WI38 (cell line): ENCODE data around the gene PAQR8.
"Not testable (repeated sequence)": the region's sequence is repeated elsewhere in the genome, so short reads cannot be mapped to it uniquely, and the experiment has no call there.

ENCODE experiments used
- H3K4me3 ChIP-seq: 2 replicates; pipeline ENCODE4 v1.5.1; 2011; ENCODE audit warnings: low read depth, mild to moderate bottlenecking, control low read depth, low read length
- TF ChIP-seq, protein P1 (sequence below): IDR thresholded peaks from 2 replicates; pipeline ENCODE4 v1.5.1; 2012; ENCODE audit warnings: low read depth, mild to moderate bottlenecking, control low read depth, low read length

The PAQR8 gene

DNA sequence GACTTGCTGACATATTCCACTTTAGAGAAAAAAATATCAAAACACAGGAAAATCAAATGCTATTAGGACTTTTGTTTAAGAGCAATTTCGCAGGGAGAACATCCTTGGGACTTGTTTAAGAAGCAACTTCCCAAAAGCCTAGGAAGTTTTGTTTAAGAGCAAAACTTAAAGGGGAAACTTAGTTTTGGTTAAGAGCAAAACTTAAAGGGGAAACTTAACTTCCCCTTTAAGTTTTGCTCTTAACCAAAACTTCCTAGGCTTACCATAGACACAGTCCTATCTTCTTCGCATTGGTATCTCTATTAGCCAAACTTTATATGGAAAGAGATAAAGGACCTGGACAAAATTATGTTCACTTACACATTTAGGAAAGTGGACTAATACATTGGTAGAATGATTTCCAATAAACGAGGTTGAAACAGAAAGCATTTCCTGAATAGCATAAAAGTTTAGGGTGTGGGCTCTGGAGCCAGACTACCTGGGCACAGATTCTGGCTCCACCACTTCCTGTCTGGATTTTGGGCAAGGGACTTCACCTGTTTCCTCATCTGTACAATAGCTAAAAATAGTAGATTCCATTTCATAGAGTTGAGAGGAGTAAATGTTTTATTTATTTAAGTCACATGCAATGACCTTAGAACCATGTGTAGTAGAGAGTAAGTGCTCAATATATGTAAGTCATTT is 15.7 kb downstream of the PAQR8 start:
- TF ChIP-seq, protein P1, sequence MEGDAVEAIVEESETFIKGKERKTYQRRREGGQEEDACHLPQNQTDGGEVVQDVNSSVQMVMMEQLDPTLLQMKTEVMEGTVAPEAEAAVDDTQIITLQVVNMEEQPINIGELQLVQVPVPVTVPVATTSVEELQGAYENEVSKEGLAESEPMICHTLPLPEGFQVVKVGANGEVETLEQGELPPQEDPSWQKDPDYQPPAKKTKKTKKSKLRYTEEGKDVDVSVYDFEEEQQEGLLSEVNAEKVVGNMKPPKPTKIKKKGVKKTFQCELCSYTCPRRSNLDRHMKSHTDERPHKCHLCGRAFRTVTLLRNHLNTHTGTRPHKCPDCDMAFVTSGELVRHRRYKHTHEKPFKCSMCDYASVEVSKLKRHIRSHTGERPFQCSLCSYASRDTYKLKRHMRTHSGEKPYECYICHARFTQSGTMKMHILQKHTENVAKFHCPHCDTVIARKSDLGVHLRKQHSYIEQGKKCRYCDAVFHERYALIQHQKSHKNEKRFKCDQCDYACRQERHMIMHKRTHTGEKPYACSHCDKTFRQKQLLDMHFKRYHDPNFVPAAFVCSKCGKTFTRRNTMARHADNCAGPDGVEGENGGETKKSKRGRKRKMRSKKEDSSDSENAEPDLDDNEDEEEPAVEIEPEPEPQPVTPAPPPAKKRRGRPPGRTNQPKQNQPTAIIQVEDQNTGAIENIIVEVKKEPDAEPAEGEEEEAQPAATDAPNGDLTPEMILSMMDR = no peak
- H3K4me3 ChIP-seq = no peak overlapping the region

GRCh38 chr6:52381249-52381648 is 19.3 kb downstream of the PAQR8 start:
- TF ChIP-seq, protein P1 = no peak
- H3K4me3 ChIP-seq = no peak overlapping the region

- H3K4me3 ChIP-seq = no peak overlapping the region
- TF ChIP-seq, protein P1 = no peak
Observed at GRCh38 chr6:52384145-52384766, 22.3 kb downstream of the PAQR8 start.

DNA sequence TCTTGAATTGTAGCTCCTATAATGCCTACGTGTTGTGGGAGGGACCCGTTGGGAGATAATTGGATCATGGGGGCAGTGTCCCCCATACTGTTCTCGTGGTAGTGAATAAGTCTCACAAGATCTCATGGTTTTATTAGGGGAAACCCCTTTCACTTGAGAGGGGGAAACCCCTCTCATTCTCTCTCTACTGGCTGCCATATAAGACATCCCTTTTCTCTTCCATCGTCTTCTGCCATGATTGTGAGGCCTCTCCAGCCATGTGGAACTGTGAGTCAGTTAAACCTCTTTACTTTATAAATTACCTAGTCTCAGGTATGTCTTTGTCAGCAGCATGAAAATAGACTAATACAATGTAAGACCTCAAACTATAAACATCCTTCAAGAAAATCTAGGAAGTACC is 23.1 kb downstream of the PAQR8 start:
- no peak overlapping the region for H3K4me3 ChIP-seq
- TF ChIP-seq, protein P1 = no peak

- H3K4me3 ChIP-seq = not testable (repeated sequence)
Observed at GRCh38 chr6:52388119-52388518, 26.2 kb downstream of the PAQR8 start.

- TF ChIP-seq, protein P1 = no peak
- H3K4me3 ChIP-seq = no peak overlapping the region
Observed at GRCh38 chr6:52388790-52389189, 26.8 kb downstream of the PAQR8 start.

GRCh38 chr6:52389264-52389625 is 27.3 kb downstream of the PAQR8 start:
- TF ChIP-seq, protein P1 = no peak
- no peak overlapping the region for H3K4me3 ChIP-seq
